ENCODE results near the gene POLD3. TPM values are rescaled to one million over a fixed set of nuclear protein-coding genes. Genes with fewer than 3 reads are reported as not detected.

POLD3 gene
- total RNA-seq, 1 experiment from 2014 or later, result 18.9 TPM

- ChIA-PET POLR2A (no interaction called here), CTCF (interaction anchor here (1.0 to 1.1 kb wide), 2 partner anchors 11 to 107 kb away, joined by 4 read pairs; no protein-coding TSS in a partner anchor), RAD21 (ENCODE audit: low non-redundant PET in 1 of 2, low total read pairs in 2 of 2, uncharacterized antibody in 2 of 2, unreplicated experiment in 2 of 2) (no interaction called here)
- Histone ChIP-seq H3K36me3 (ENCODE audit: control insufficient read depth in 1 of 2, insufficient read depth in 2 of 2, low read length in 2 of 2) (no peaks in the 10 kb centered on the region), H3K9me2 (ENCODE audit: insufficient read depth) (no peaks in the 10 kb centered on the region), H3K4me2 (ENCODE audit: low read length) (no peak overlapping the region), H2AFZ (ENCODE audit: low read depth, low read length, poor library complexity, severe bottlenecking) (peak overlapping the region; percentile 7), H3K27ac (ENCODE audit: low read depth, low read length) (no peak overlapping the region), H3K9ac (ENCODE audit: low read length) (no peak overlapping the region), H3K9me3 (ENCODE audit: control insufficient read depth in 1 of 2, insufficient read depth in 1 of 2, low read depth in 1 of 2, low read length in 2 of 2) (no peaks in the 10 kb centered on the region), H3K27me3 (ENCODE audit: insufficient read depth, low read length) (no peaks in the 10 kb centered on the region), H3K4me3 (replicated peaks in 1 of 2; ENCODE audit: low read depth in 1 of 2, low read length in 2 of 2) (no peak overlapping the region), H3K79me2 (ENCODE audit: insufficient read depth, low read length) (no peaks in the 10 kb centered on the region), H3K4me1 (ENCODE audit: control insufficient read depth in 1 of 2, insufficient read depth in 2 of 2, low read length in 2 of 2) (peaks cover 0 to 8% of the 10 kb centered on the region in 2 experiments; a peak in 2 of 4 replicates), H4K20me1 (ENCODE audit: insufficient read depth) (no peaks in the 10 kb centered on the region)
- DNase-seq (ENCODE audit: low read depth, low spot score) (no peak), ATAC-seq (no peak)
- intact Hi-C loops (cut with micrococcal nuclease), result no loop called here
- TF ChIP-seq ZFX (IDR thresholded peaks at IDR 0.05), result no peak
- no peak for TF ChIP-seq FOSL1 (IDR thresholded peaks at IDR 0.05; ENCODE audit: low read depth)
- no TSS peak for BruUV-seq (replicated peaks)
Measured at GRCh38 chr11:74559934-74560309, 32.5 kb upstream of the POLD3 start.

GRCh38 chr11:74566146-74566960 is 26.0 kb upstream of the POLD3 start:
- no peak for DNase-seq (ENCODE audit: low read depth, low spot score)
- ChIA-PET POLR2A (no interaction called here), CTCF (interaction anchor here (0.8 to 2.0 kb wide), 3 partner anchors 114 to 311 kb away, joined by 3 to 14 read pairs (median 3); no protein-coding TSS in a partner anchor), RAD21 (ENCODE audit: low non-redundant PET in 1 of 2, low total read pairs in 2 of 2, uncharacterized antibody in 2 of 2, unreplicated experiment in 2 of 2) (interaction anchor here in 1 of 2 experiments (1.1 kb wide), 1 partner anchor 113 kb away, joined by 3 read pairs; no protein-coding TSS in a partner anchor)
- no peak overlapping the region for H3K4me3 ChIP-seq (replicated peaks in 1 of 2; ENCODE audit: low read depth in 1 of 2, low read length in 2 of 2)
- no peaks in the 10 kb centered on the region for H4K20me1 ChIP-seq (ENCODE audit: insufficient read depth)
- no TSS peak for BruUV-seq (replicated peaks)
- no peaks in the 10 kb centered on the region for H3K4me1 ChIP-seq (ENCODE audit: control insufficient read depth in 1 of 2, insufficient read depth in 2 of 2, low read length in 2 of 2)
- no peak for TF ChIP-seq EZH2 (IDR thresholded peaks at IDR 0.05)
- TF ChIP-seq RAD21 (IDR thresholded peaks at IDR 0.05; ENCODE audit: low read depth), result no peak
- no peak for TF ChIP-seq FOSL1 (IDR thresholded peaks at IDR 0.05; ENCODE audit: low read depth)
- TF ChIP-seq CEBPB (IDR thresholded peaks at IDR 0.05; ENCODE audit: low read depth), result no peak
- TF ChIP-seq TCF7L2 (IDR thresholded peaks at IDR 0.05; ENCODE audit: borderline replicate concordance, extremely low read depth, insufficient read depth, insufficient read length), result no peak
- no peak for TF ChIP-seq POLR2AphosphoS5 (IDR thresholded peaks at IDR 0.05; ENCODE audit: low read depth, low read length)
- no peak for TF ChIP-seq REST (IDR thresholded peaks at IDR 0.05; ENCODE audit: low read depth)
- TF ChIP-seq EGR1 (IDR thresholded peaks at IDR 0.05; ENCODE audit: low read depth), result no peak
- no peak for TF ChIP-seq ATF3 (IDR thresholded peaks at IDR 0.05)
- TF ChIP-seq ELF1 (IDR thresholded peaks at IDR 0.05; ENCODE audit: borderline replicate concordance, low read depth), result no peak
- no peak for TF ChIP-seq CBX3 (IDR thresholded peaks at IDR 0.05; ENCODE audit: low read depth)
- no peak for TF ChIP-seq POLR2A (IDR thresholded peaks at IDR 0.05; ENCODE audit: borderline replicate concordance, extremely low read depth, insufficient read depth, insufficient read length)
- no peak for TF ChIP-seq ZNF274 (IDR thresholded peaks at IDR 0.05; ENCODE audit: low read depth, low read length)
- TF ChIP-seq SP1 (IDR thresholded peaks at IDR 0.05; ENCODE audit: low read depth), result no peak
- no peak for TF ChIP-seq YY1 (IDR thresholded peaks at IDR 0.05; ENCODE audit: extremely low read depth, insufficient replicate concordance, low read depth, low read length)
- TF ChIP-seq JUND (IDR thresholded peaks at IDR 0.05), result no peak
- H3K9me2 ChIP-seq (ENCODE audit: insufficient read depth), result no peaks in the 10 kb centered on the region
- ATAC-seq, result no peak
- no peaks in the 10 kb centered on the region for H3K9me3 ChIP-seq (ENCODE audit: control insufficient read depth in 1 of 2, insufficient read depth in 1 of 2, low read depth in 1 of 2, low read length in 2 of 2)
- no peaks in the 10 kb centered on the region for H3K36me3 ChIP-seq (ENCODE audit: control insufficient read depth in 1 of 2, insufficient read depth in 2 of 2, low read length in 2 of 2)
- H2AFZ ChIP-seq (ENCODE audit: low read depth, low read length, poor library complexity, severe bottlenecking), result no peak overlapping the region
- H3K27ac ChIP-seq (ENCODE audit: low read depth, low read length), result no peak overlapping the region
- no peaks in the 10 kb centered on the region for H3K27me3 ChIP-seq (ENCODE audit: insufficient read depth, low read length)
- H3K79me2 ChIP-seq (ENCODE audit: insufficient read depth, low read length), result no peaks in the 10 kb centered on the region
- intact Hi-C loops (cut with micrococcal nuclease), result no loop called here
- no peak overlapping the region for H3K4me2 ChIP-seq (ENCODE audit: low read length)
- no peak overlapping the region for H3K9ac ChIP-seq (ENCODE audit: low read length)
